Mucosa of descending colon (tissue), 3 donors: ENCODE measurements around the gene SLC38A10. TPM values are rescaled to one million over a fixed set of nuclear protein-coding genes. Genes with fewer than 3 reads are reported as not detected.
A peak's percentile ranks its signal among the peaks of the same experiment; 100 is the strongest.

Experiments used
- ATAC-seq: fragments of 200-7000 bp; cut with Tn5 transposase; one replicate; pipeline ENCODE4 v1.9.1; 2020; ENCODE audit warnings: mild to moderate bottlenecking, moderate library complexity
- DNase-seq, 3 donors: peaks; one replicate each; pipeline ENCODE4 v3.0.0-alpha.2; 2020
- H3K36me3 ChIP-seq: fragments of 200-600 bp; one replicate; pipeline ENCODE4 v1.8.0; 2021; ENCODE audit warnings: low read depth, mild to moderate bottlenecking
- H3K4me1 ChIP-seq: fragments of 200-600 bp; one replicate; pipeline ENCODE4 v1.8.0; 2021; ENCODE audit warnings: low read depth, mild to moderate bottlenecking
- H3K4me3 ChIP-seq: fragments of 200-600 bp; one replicate; pipeline ENCODE4 v1.8.0; 2021; ENCODE audit warnings: mild to moderate bottlenecking
- H3K9me3 ChIP-seq: fragments of 200-600 bp; one replicate; pipeline ENCODE4 v1.8.0; 2021; ENCODE audit warnings: mild to moderate bottlenecking
- CTCF ChIP-seq: fragments of 200-600 bp; IDR thresholded peaks from one replicate; pipeline ENCODE4 v1.8.0; 2022; ENCODE audit warnings: antibody characterized with exemption, mild to moderate bottlenecking
- intact Hi-C, 2 donors: fragments of 100-400 bp; cut with DNase I in 1 of 2; cut with micrococcal nuclease in 1 of 2; formaldehyde crosslinking; loops; one replicate each; pipeline versions ENCODE4 v1.11.0 to v1.11.1; 2022; cut with DNase I, micrococcal nuclease
- total RNA-seq, 3 donors: library from RNA; stranded (reverse); fragmentation: NEBNext Ultra II Directional in 2 of 3; extraction: Animal tissue kit (Norgen Biotek cat#: 25700) in 2 of 3; gene quantifications; one replicate each; pipeline versions ENCODE4 v1.2.1 to v1.2.4, GENCODE V29; 2021 to 2023
- donor health status: DM: no; HTN: no; CAD: no; lungs with moderate emphysema.
- donor health status: DM: no; HTN: no; CAD: no.
- donor health status: DM: no; HTN: yes; CAD: no.

The SLC38A10 gene
- total RNA-seq, 3 donors from 2014 or later: 77.0 to 95.3 (median 94.0) TPM

GRCh38 chr17:81315885-81316391 lies 20.8 kb upstream of the SLC38A10 start:
- no peak for DNase-seq
- H3K4me3 ChIP-seq: no peak overlapping the region
- H3K36me3 ChIP-seq: no peaks in the 10 kb centered on the region
- peak; percentile 50 for ATAC-seq
- TF ChIP-seq CTCF: no peak
- intact Hi-C loops: no loop called here
- no peaks in the 10 kb centered on the region for H3K9me3 ChIP-seq
- H3K4me1 ChIP-seq: peaks cover 11% of the 10 kb centered on the region

- Histone ChIP-seq H3K4me1 (peaks cover 11% of the 10 kb centered on the region), H3K36me3 (no peaks in the 10 kb centered on the region), H3K4me3 (no peak overlapping the region), H3K9me3 (no peaks in the 10 kb centered on the region)
- intact Hi-C loops: no loop called here
- no peak for DNase-seq
- no peak for TF ChIP-seq CTCF
- ATAC-seq: no peak
Observed at GRCh38 chr17:81315129-81315884, 20.2 kb upstream of the SLC38A10 start.

- ATAC-seq: no peak
- TF ChIP-seq CTCF: no peak
- Histone ChIP-seq H3K36me3 (no peaks in the 10 kb centered on the region), H3K4me1 (peaks cover 19% of the 10 kb centered on the region), H3K9me3 (no peaks in the 10 kb centered on the region), H3K4me3 (no peak overlapping the region)
- intact Hi-C loops: no loop called here
- DNase-seq: no peak
Observed at GRCh38 chr17:81314398-81315081, 19.4 kb upstream of the SLC38A10 start.

- no peak for DNase-seq
- H3K4me1 ChIP-seq: peaks cover 26% of the 10 kb centered on the region
- no peak for ATAC-seq
- H3K9me3 ChIP-seq: no peaks in the 10 kb centered on the region
- intact Hi-C loops: no loop called here
- TF ChIP-seq CTCF: no peak
- no peaks in the 10 kb centered on the region for H3K36me3 ChIP-seq
- no peak overlapping the region for H3K4me3 ChIP-seq
Observed at GRCh38 chr17:81313776-81314397, 18.8 kb upstream of the SLC38A10 start.

GRCh38 chr17:81312624-81313325 lies 17.7 kb upstream of the SLC38A10 start:
- H3K4me3 ChIP-seq: no peak overlapping the region
- DNase-seq: no peak
- no peaks in the 10 kb centered on the region for H3K36me3 ChIP-seq
- no peaks in the 10 kb centered on the region for H3K9me3 ChIP-seq
- peaks cover 33% of the 10 kb centered on the region for H3K4me1 ChIP-seq
- ATAC-seq: no peak
- no peak for TF ChIP-seq CTCF
- intact Hi-C loops: no loop called here
